GM21529 (cell line): ENCODE data around the gene AMOTL1.

Experiments
- ATAC-seq: cut with Tn5 transposase; IDR thresholded peaks from one replicate; pipeline ENCODE4 v1.9.1; 2021; ENCODE audit not compliant: unreplicated experiment

Gene AMOTL1

DNA sequence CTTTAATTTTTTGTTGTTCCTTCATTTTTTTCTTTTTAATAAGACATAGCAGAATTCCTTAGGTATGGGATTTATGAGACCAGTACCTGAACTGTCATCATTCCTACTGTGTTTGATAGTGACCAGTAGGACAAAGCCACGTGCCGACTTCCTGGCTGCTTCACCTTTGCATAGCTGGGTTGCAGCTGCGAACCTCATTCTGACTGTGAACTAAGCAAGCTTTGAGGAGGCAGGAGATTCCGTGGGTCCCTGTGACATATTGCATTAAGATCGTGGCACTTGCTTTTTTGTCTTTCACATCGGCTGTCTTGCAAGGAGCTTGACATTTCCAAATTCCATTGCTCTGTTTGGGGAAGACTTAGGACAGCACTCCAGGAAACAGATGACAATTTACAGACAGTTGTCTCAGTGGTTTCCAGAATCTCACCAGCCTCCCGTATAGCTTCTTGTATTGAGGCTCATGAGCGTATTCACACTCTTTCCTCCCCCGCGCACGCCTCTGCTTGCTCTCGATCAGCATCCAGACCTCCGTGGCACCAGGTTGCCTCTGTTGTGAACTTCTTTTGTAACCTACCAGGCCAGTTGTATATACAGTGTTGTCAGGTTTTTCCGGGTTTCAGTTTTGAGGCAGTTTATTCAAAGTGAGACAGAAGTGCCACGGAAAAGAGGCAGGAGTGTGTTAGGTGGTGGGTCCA, 103.5 kb downstream of the AMOTL1 start:
- no peak for ATAC-seq

DNA sequence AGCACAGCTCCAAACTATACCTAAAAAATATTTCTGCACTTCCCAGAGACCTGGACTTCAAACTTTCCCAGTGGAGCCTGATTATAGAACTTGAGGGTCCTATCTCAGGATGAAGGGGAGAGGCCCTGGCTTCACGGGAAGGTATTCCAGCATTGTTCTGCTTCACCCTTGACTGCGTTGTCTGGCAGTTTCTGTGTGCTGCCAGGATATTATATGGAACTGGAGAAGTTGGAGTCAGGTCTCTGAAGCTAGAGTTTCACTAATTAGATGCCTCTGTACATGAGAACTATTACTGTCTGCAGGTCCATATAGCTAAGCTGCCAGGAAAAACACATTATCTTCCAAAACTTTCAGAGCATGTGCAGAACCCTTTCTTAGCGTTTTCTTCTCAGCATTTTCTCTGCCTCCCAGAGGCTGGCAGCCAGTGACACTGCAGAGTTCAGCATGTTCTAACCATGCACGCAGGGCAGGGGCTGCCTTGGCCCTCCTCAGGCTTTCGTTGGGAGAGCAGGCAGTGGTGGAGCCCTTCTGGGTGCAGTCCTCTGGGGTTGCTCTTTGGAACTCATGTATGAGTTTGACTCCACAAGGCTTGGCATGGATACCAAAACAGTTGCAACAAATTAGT, 105.9 kb downstream of the AMOTL1 start:
- no peak for ATAC-seq

DNA sequence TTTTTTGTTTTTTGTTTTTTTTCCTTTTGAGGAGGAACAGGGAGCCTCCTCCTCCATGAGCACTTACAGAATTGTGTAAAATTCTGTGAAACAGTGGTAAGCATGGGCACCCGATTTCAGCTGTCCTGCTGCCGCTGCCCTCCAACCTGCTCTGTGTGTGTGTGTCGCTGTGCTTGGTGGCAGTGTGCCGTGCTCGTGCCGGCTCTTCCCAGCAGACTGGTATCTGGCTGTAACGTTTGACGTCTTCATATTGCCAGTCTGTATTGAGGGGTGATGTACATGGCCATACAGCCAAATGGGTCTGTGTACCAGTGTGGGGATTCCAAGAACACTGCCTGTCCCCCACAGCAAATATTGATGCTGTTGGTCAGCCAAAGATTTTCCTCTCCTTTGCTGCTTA, 108.1 kb downstream of the AMOTL1 start:
- no peak for ATAC-seq

- peak; percentile 98 for ATAC-seq
Observed at GRCh38 chr11:94876645-94877442, 108.7 kb downstream of the AMOTL1 start.

DNA sequence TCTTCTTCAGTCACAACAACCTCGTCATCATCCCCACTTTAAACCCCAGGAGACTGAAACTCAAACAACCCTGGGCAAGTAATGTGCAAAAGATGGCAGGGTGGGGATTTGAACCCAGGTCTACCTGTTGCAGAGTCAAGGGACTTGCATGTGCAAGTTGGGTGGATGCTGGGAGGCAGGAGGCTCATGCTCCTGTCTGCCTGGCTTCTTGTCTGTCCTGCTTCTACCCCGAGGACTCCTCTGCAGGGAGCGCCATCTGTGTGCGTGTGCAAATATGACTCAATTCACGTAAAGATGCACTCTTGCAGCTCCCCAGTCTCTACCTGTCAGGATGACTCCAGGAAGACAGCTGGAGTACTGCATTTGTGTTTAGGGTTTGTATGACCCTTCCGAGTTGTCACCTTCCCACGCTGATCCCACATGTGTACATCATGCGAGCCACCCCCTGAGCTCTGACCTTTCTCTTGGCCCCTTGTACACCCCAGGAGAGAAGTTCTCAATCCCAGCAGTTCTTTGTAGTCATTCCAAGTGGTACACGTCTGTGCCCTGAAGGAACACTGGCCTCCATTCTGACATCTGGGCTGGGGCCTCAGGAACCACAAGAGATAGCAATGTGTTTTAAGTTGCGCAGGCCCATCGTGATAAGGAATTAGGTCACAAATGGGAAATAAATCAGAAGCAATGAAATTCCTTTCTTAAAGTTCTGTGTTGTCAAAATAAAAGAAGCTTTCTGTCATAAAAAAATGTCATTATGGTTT, 109.5 kb downstream of the AMOTL1 start:
- peak; percentile 2 for ATAC-seq

GRCh38 chr11:94879006-94879405, 110.8 kb downstream of the AMOTL1 start:
- ATAC-seq = no peak

- no peak for ATAC-seq
Observed at GRCh38 chr11:94880216-94880615, 112.1 kb downstream of the AMOTL1 start.

DNA sequence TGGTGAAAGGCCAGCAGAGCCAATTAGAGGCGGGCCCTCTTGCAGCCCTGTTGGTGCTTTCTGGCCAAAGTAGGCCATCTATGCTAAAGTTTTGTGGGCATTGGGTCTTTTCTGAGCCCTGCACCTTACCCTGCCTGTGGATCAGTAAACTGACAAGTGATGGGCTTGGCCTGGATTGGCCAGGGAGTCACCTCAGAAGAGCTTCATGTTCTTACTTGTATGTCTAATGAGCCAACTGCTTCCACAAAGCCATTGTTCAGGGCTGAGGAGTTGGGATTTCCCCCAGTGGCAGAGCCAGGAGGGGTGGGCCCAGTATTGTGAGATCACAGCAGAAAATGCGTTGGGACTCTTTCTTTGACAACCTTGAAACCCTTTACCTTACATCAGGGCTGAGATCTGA, 114.8 kb downstream of the AMOTL1 start:
- ATAC-seq = no peak

- ATAC-seq = no peak
Observed at GRCh38 chr11:94883878-94884277, 115.7 kb downstream of the AMOTL1 start.

DNA sequence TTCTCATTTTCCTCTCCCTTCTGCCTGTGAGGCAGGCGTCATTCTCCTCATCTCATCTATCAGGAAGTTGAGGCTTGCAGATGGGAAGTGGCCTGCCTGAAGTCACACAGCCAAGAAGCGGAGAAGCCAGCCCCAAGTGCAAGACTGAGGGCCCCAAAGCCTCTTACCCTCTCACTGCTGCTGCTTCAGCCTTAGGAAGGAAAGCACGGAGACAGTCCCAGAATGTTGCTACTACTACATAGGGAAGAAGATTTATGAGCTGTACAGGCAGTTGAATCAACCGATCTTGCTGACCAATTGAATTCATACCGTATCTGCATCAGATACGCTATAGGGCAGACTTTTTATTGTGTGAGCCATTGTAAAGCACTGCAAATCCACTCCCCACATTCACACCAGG, 116.2 kb downstream of the AMOTL1 start:
- no peak for ATAC-seq

- peak; percentile 82 for ATAC-seq
Observed at GRCh38 chr11:94885133-94885532, 117.0 kb downstream of the AMOTL1 start.

- no peak for ATAC-seq
Observed at GRCh38 chr11:94885581-94885980, 117.4 kb downstream of the AMOTL1 start.

DNA sequence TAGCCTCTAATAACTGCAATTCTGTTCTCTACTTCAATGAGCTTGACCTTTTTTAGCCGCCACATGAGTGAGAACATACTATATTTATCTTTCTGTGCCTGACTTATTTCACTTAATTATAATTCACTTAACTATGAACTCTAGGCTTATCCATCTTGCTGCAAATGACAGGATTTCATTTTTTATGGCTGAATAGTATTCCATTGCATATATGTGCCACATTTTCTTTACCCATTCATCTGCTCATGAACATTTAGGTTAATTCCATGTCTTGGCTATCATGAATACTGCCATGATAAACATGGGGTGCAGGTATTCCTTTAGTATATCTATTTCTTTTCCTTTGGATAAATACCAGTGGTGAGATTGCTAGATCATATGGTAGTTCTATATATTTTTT, 120.0 kb downstream of the AMOTL1 start:
- no peak for ATAC-seq

- no peak for ATAC-seq
Observed at GRCh38 chr11:94895451-94895850, 127.3 kb downstream of the AMOTL1 start.

DNA sequence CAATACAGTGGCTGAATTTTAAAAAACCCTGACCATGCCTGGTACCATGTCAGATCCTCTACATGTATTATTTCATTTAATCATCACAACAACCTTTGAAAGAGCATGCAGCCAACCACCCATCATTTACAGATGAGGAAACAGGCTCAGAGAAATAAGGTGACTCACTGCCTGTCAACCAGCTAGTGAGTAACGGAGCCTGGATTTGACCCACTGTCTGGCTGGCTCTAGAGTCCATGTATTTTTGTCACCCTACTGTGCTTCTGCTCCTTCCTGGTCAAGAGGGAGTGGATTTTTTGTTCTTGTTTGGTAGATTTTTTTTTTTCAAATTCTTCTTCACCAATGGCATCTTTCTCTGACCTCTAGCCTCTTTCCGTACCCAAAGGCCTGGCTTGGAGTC, 127.8 kb downstream of the AMOTL1 start:
- ATAC-seq = no peak

DNA sequence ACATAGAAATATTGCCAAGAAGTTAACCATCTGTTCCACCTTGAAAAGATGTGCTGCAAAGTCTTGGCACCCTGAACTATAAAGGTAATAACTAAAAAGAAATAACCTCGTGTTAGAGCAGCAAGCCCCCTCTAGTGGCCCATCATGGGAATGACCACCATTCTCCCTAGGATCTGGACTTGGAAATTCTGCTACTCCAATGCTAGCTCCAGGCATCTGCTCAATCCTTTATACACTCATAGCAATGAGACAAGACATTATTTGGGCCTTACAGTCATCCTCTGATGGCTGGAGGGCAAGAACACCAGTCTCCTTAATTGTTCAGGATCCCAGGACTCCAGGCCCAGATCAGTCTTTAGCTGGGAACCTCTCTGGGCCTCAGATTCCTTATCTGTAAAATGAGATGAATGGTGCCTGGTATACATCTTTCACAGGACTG, 129.2 kb downstream of the AMOTL1 start:
- peak; percentile 79 for ATAC-seq

- no peak for ATAC-seq
Observed at GRCh38 chr11:94907226-94907625, 139.1 kb downstream of the AMOTL1 start.

DNA sequence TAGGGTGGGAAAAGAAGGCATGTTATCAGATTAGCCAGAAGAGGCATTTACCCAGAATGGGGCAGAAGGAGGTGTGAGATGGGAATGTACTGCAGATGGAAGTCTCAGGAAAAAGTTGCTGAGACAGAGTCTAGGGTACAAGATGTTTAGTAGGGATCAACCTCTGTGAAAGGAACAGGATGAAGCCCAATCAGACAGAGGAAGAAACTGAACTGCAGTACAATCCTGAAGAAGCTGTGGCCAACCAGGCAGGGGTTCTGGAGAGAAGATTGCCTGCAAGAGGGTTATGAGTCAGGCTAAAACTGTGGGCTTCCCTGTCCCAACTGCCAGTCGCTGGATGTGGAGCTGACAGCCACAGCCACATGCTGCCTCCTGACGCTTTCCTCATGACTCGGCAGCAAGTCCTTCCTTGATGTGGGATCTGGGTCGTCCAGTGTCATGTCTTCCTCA, 141.2 kb downstream of the AMOTL1 start:
- ATAC-seq = no peak

- ATAC-seq = no peak
Observed at GRCh38 chr11:94910270-94910669, 142.1 kb downstream of the AMOTL1 start.

- no peak for ATAC-seq
Observed at GRCh38 chr11:94910779-94911178, 142.6 kb downstream of the AMOTL1 start.

DNA sequence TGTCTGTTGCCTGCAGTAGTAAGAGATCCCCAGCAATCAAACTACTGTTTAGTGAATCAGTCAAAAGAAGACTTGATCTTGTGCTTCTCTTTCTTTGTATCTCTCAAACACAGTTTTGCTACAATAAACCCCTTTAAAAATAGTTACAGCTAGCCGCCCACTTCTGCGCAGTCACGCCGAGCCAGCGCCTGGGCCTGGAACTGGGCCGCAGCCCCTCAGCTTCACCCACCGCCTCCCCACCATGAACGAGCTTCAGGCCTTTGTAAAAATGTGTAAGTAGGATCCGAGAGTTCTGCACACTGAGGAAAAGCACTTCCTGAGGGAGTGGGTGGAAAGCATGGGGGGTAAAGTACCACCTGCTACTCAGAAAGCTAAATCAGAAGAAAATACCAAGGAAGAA, 144.7 kb downstream of the AMOTL1 start:
- no peak for ATAC-seq
